Smooth muscle cell (in vitro differentiated cells): ENCODE data around the gene ATAD3C. TPM values are rescaled to one million over a fixed set of nuclear protein-coding genes. Genes with fewer than 3 reads are reported as not detected.
"Not testable (repeated sequence)": the region's sequence is repeated elsewhere in the genome, so short reads cannot be mapped to it uniquely, and the experiment has no call there.

Experiments used
- DNase-seq: peaks from one replicate; lab custom pipeline; 2025; ENCODE audit not compliant: unreplicated experiment; lab: John Stamatoyannopoulos, UW
- H2AFZ ChIP-seq: fragments of 200-600 bp; sonication (generic); 2 replicates; pipeline ENCODE4 v1.6.0; 2016; ENCODE audit warnings: antibody characterized with exemption, low read depth, mild to moderate bottlenecking
- H3F3A ChIP-seq: fragments of 200-600 bp; sonication (generic); 2 replicates; pipeline ENCODE4 v1.6.0; 2017; ENCODE audit warnings: antibody characterized with exemption, low read depth
- H3K27ac ChIP-seq: fragments of 200-600 bp; sonication (generic); 2 replicates; pipeline ENCODE4 v1.5.1; 2016; ENCODE audit warnings: low read depth, mild to moderate bottlenecking
- H3K27me3 ChIP-seq: fragments of 200-600 bp; sonication (generic); 2 replicates; pipeline ENCODE4 v1.6.1; 2016; ENCODE audit warnings: low read depth, mild to moderate bottlenecking
- H3K36me3 ChIP-seq: fragments of 200-600 bp; sonication (generic); 2 replicates; pipeline ENCODE4 v1.5.1; 2016; ENCODE audit warnings: low read depth
- H3K4me1 ChIP-seq: fragments of 200-600 bp; sonication (generic); 2 replicates; pipeline ENCODE4 v1.5.1; 2016; ENCODE audit warnings: low read depth
- H3K4me2 ChIP-seq: fragments of 200-600 bp; sonication (generic); 2 replicates; pipeline ENCODE4 v1.6.0; 2016; ENCODE audit warnings: mild to moderate bottlenecking
- H3K4me3 ChIP-seq: fragments of 200-600 bp; sonication (generic); 2 replicates; pipeline ENCODE4 v1.5.1; 2016; ENCODE audit warnings: mild to moderate bottlenecking
- H3K79me2 ChIP-seq: fragments of 200-600 bp; sonication (generic); 2 replicates; pipeline ENCODE4 v1.6.0; 2016; ENCODE audit warnings: low read depth, mild to moderate bottlenecking
- H3K9ac ChIP-seq: fragments of 200-600 bp; sonication (generic); 2 replicates; pipeline ENCODE4 v1.6.0; 2016; ENCODE audit warnings: low read depth
- H3K9me3 ChIP-seq: fragments of 200-600 bp; sonication (generic); replicated peaks from 2 replicates; pipeline ENCODE4 v1.5.1; 2016; ENCODE audit warnings: low read depth
- H4K20me1 ChIP-seq: fragments of 200-600 bp; sonication (generic); 2 replicates; pipeline ENCODE4 v1.6.0; 2016; ENCODE audit warnings: low read depth
- CTCF ChIP-seq: fragments of 200-600 bp; sonication (generic); IDR thresholded peaks from 2 replicates; pipeline ENCODE4 v1.5.1; 2017; ENCODE audit warnings: borderline replicate concordance, mild to moderate bottlenecking, antibody characterized with exemption; ENCODE audit not compliant: insufficient read depth, poor library complexity, severe bottlenecking
- WGBS: methylation state at CpG from one replicate; pipeline ENCODE4 v1.1.7; 2016; ENCODE audit warnings: low lambda C conversion rate; 5-methylcytosine and 5-hydroxymethylcytosine counted together
- polyA plus RNA-seq: library from polyadenylated mRNA; unstranded; fragments of >200 nt; fragmentation: Nextera tagmentation; extraction: Ambion mirVana; gene quantifications from 2 replicates; pipeline ENCODE4 v1.2.1, GENCODE V29; 2016
- total RNA-seq: library from RNA; depleted of rRNA; stranded (reverse); fragments of >200 nt; gene quantifications from 2 replicates; pipeline ENCODE4 v1.2.3, GENCODE V29; 2014

Gene ATAD3C
- total and polyA plus RNA-seq, 2 experiments from 2014 or later = 0.09 to 0.86 TPM

DNA sequence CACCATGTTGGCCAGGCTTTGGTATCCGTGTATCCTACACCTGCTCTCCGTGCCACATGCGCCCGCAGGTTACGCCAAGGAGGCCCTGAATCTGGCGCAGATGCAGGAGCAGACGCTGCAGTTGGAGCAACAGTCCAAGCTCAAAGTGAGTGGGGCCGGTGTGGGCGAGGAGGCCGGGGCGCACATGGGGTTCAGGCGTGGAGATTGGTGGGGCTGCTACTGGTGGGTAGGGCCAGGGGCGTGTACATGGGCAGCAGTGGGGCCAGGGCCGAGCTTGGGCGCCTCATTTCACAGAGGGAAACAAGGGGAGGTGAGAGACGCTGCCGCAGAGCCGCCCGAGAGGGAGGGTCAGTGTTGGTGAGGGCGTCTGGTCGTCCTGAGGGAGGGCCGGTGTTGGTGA lies 27.7 kb downstream of the ATAD3C start:
- peaks cover 50% of the 10 kb centered on the region for H3K79me2 ChIP-seq
- no peaks in the 10 kb centered on the region for H3K36me3 ChIP-seq
- no peak overlapping the region for H3K4me3 ChIP-seq
- H3K4me2 ChIP-seq = no peak overlapping the region
- H3K4me1 ChIP-seq = peaks cover 5% of the 10 kb centered on the region
- no peaks in the 10 kb centered on the region for H3K27me3 ChIP-seq
- H3K27ac ChIP-seq = no peak overlapping the region
- peaks cover 26% of the 10 kb centered on the region for H4K20me1 ChIP-seq
- WGBS = 98% methylated on average over 22 of the region's 22 CpGs
- no peak for TF ChIP-seq CTCF
- H2AFZ ChIP-seq = no peak overlapping the region
- DNase-seq = no peak
- no peaks in the 10 kb centered on the region for H3F3A ChIP-seq
- no peaks in the 10 kb centered on the region for H3K9me3 ChIP-seq
- no peak overlapping the region for H3K9ac ChIP-seq

GRCh38 chr1:1479547-1480487 lies 30.3 kb downstream of the ATAD3C start:
- peaks cover 6% of the 10 kb centered on the region for H3K36me3 ChIP-seq
- H3K9me3 ChIP-seq = no peaks in the 10 kb centered on the region
- H3K79me2 ChIP-seq = peaks cover 27% of the 10 kb centered on the region
- TF ChIP-seq CTCF = no peak
- no peak overlapping the region for H3K4me3 ChIP-seq
- no peaks in the 10 kb centered on the region for H3K27me3 ChIP-seq
- no peak overlapping the region for H2AFZ ChIP-seq
- H3K27ac ChIP-seq = no peak overlapping the region
- no peaks in the 10 kb centered on the region for H3F3A ChIP-seq
- no peak for DNase-seq
- no peaks in the 10 kb centered on the region for H3K4me1 ChIP-seq
- 96% methylated on average over 32 of the region's 42 CpGs for WGBS
- no peak overlapping the region for H3K9ac ChIP-seq
- peaks cover 10% of the 10 kb centered on the region for H4K20me1 ChIP-seq
- no peak overlapping the region for H3K4me2 ChIP-seq

- 95% methylated on average over 16 of the region's 16 CpGs for WGBS
These were observed 31.0 kb downstream of the ATAD3C start for GRCh38 chr1:1480488-1480867.

DNA sequence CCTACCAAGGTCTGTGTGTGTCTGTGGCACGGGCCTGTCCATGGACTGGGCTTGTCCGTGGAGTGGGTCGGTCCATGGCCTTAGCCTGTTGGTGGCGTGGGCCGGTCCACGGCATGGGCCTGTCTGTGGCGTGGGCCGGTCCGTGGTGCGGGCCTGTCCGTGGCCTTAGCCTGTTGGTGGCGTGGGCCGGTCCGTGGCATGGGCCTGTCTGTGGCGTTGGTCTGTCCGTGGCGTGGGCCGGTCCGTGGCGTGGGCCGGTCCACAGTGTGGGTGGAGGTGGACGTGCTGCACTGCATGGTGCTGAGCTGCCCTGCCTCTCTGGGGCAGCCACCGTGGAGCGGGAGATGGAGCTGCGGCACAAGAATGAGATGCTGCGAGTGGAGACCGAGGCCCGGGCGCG lies 32.3 kb downstream of the ATAD3C start:
- H3K27ac ChIP-seq, H3K4me2 ChIP-seq, H3K4me3 ChIP-seq, H3K9me3 ChIP-seq, DNase-seq, H3K9ac ChIP-seq, H4K20me1 ChIP-seq, H3F3A ChIP-seq, H3K36me3 ChIP-seq, H2AFZ ChIP-seq, H3K4me1 ChIP-seq, H3K27me3 ChIP-seq: not testable (repeated sequence)
- peaks cover 14% of the 10 kb centered on the region for H3K79me2 ChIP-seq
- 95% methylated on average over 30 of the region's 30 CpGs for WGBS

More at GRCh38 chr1:1480488-1480867, 31.0 kb downstream of the ATAD3C start:
- not testable (repeated sequence) for H3K36me3 ChIP-seq, H3K9ac ChIP-seq, H3K4me3 ChIP-seq, H3K4me1 ChIP-seq, H3F3A ChIP-seq, H4K20me1 ChIP-seq, H3K9me3 ChIP-seq, H2AFZ ChIP-seq, H3K27me3 ChIP-seq, H3K27ac ChIP-seq, H3K4me2 ChIP-seq, DNase-seq
- H3K79me2 ChIP-seq = peaks cover 23% of the 10 kb centered on the region
